Kasumi-1 (cell line): Measurements from ENCODE around the gene KRT33A.
A peak's percentile ranks its signal among the peaks of the same experiment; 100 is the strongest.

Experiments
- DNase-seq, 2 experiments: peaks; one replicate each; lab custom pipeline; 2025; lab: John Stamatoyannopoulos, UW

The KRT33A gene

GRCh38 chr17:41329279-41329948 lies 21.2 kb downstream of the KRT33A start:
- DNase-seq, result peak in 1 of 2 experiments; percentile 1

GRCh38 chr17:41328207-41328606 lies 22.4 kb downstream of the KRT33A start:
- DNase-seq, result no peak

- DNase-seq, result no peak
Measured at GRCh38 chr17:41327411-41328120, 23.1 kb downstream of the KRT33A start.

- DNase-seq, result no peak
Measured at GRCh38 chr17:41326173-41327145, 24.2 kb downstream of the KRT33A start.

- no peak for DNase-seq
Measured at GRCh38 chr17:41325611-41326010, 25.0 kb downstream of the KRT33A start.

GRCh38 chr17:41325126-41325525 lies 25.5 kb downstream of the KRT33A start:
- DNase-seq, result no peak

GRCh38 chr17:41324180-41325075 lies 26.2 kb downstream of the KRT33A start:
- no peak for DNase-seq

GRCh38 chr17:41322903-41323895 lies 27.4 kb downstream of the KRT33A start:
- no peak for DNase-seq

- peak; percentile 69 to 73 for DNase-seq
Measured at GRCh38 chr17:41322094-41322902, 28.3 kb downstream of the KRT33A start.

GRCh38 chr17:41318231-41318630 lies 32.4 kb downstream of the KRT33A start:
- DNase-seq, result no peak

GRCh38 chr17:41315814-41316445 lies 34.7 kb downstream of the KRT33A start:
- no peak for DNase-seq

- no peak for DNase-seq
Measured at GRCh38 chr17:41315204-41315794, 35.3 kb downstream of the KRT33A start, which contains the start of gene KRTAP17-1. TSS of gene KRTAP17-1 (minus strand) at chr17:41315710. CDS start at chr17:41315650, 60 bp downstream.

- no peak for DNase-seq
Measured at GRCh38 chr17:41311111-41311510, 39.5 kb downstream of the KRT33A start.

GRCh38 chr17:41308918-41309359 lies 41.7 kb downstream of the KRT33A start, which contains the start of gene KRTAP16-1:
TSS of gene KRTAP16-1 (minus strand) at chr17:41309309. CDS start at chr17:41309253, 56 bp downstream.
- DNase-seq, result no peak

GRCh38 chr17:41308251-41308917 lies 42.2 kb downstream of the KRT33A start:
- peak in 1 of 2 experiments; percentile 11 for DNase-seq

GRCh38 chr17:41307647-41308046 lies 43.0 kb downstream of the KRT33A start:
- no peak for DNase-seq

- DNase-seq, result no peak
Measured at GRCh38 chr17:41304091-41304490, 46.5 kb downstream of the KRT33A start.
